OCI-LY3 (cell line): ENCODE results near the gene EXPH5.

Experiments used
- H2AFZ ChIP-seq: fragments of 200-600, 300-600 bp; shearing (Covaris generic); 2 replicates; pipeline ENCODE4 v1.6.0; 2014; ENCODE audit warnings: antibody characterized with exemption, low read depth, low read length
- H3K27ac ChIP-seq: fragments of 200-600, 300-600 bp; sonication (generic); 2 replicates; pipeline ENCODE4 v1.5.1; 2014; ENCODE audit warnings: mild to moderate bottlenecking, low read length, moderate library complexity, mixed read lengths
- H3K27me3 ChIP-seq: fragments of 200-600, 300-600 bp; sonication (generic); 2 replicates; pipeline ENCODE4 v1.6.1; 2014; ENCODE audit warnings: low read depth, low read length, mixed read lengths
- H3K36me3 ChIP-seq: fragments of 200-600, 300-600 bp; sonication (generic); replicated peaks from 2 replicates; pipeline ENCODE3; 2014; ENCODE audit warnings: low read depth, low read length, mixed read lengths
- H3K4me1 ChIP-seq: fragments of 300-600, 200-600 bp; sonication (generic); 2 replicates; pipeline ENCODE4 v1.6.1; 2014; ENCODE audit warnings: low read length, mixed read lengths
- H3K4me2 ChIP-seq: fragments of 200-600, 300-600 bp; sonication (generic); 2 replicates; pipeline ENCODE4 v1.6.1; 2014; ENCODE audit warnings: low read length, mixed read lengths
- H3K4me3 ChIP-seq: fragments of 300-600, 200-600 bp; sonication (generic); 2 replicates; pipeline ENCODE4 v1.5.1; 2014; ENCODE audit warnings: antibody characterized with exemption, mild to moderate bottlenecking, low read length, moderate library complexity
- H3K79me2 ChIP-seq: fragments of 300-600, 200-600 bp; shearing (Covaris generic); 2 replicates; pipeline ENCODE4 v1.6.1; 2014; ENCODE audit warnings: mild to moderate bottlenecking, low read length, mixed read lengths
- H3K9ac ChIP-seq: fragments of 300-600, 200-600 bp; shearing (Covaris generic); 2 replicates; pipeline ENCODE4 v1.6.0; 2014; ENCODE audit warnings: mild to moderate bottlenecking, low read length, moderate library complexity
- H3K9me3 ChIP-seq: fragments of 200-600, 300-600 bp; shearing (Covaris generic); 2 replicates; pipeline ENCODE4 v1.6.1; 2014; ENCODE audit warnings: low read length, mixed read lengths; ENCODE audit not compliant: insufficient read depth
- H4K20me1 ChIP-seq: fragments of 200-600, 300-600 bp; sonication (generic); 2 replicates; pipeline ENCODE4 v1.6.1; 2016; ENCODE audit warnings: low read length, mixed read lengths; ENCODE audit not compliant: insufficient read depth
- CTCF ChIP-seq: fragments of 200-600, 300-600 bp; sonication (generic); IDR thresholded peaks from 2 replicates; pipeline ENCODE4 v1.5.1; 2014; ENCODE audit warnings: antibody characterized with exemption, low read length, low read depth
- EZH2phosphoT487 ChIP-seq: fragments of 200-600 bp; shearing (Covaris generic); IDR thresholded peaks from 2 replicates; pipeline ENCODE4 v1.6.1; 2018; ENCODE audit warnings: antibody characterized with exemption, mixed run types, low read depth

The EXPH5 gene

GRCh38 chr11:108545909-108546501 is 47.6 kb downstream of the EXPH5 start:
- Histone ChIP-seq H3K36me3 (no peaks in the 10 kb centered on the region), H3K27ac (no peak overlapping the region), H3K4me2 (no peak overlapping the region), H3K79me2 (no peaks in the 10 kb centered on the region), H4K20me1 (no peaks in the 10 kb centered on the region), H3K9ac (no peak overlapping the region), H2AFZ (no peak overlapping the region), H3K27me3 (no peaks in the 10 kb centered on the region), H3K4me3 (no peak overlapping the region), H3K4me1 (no peaks in the 10 kb centered on the region), H3K9me3 (no peaks in the 10 kb centered on the region)
- no peak for TF ChIP-seq CTCF
- TF ChIP-seq EZH2phosphoT487, result no peak

DNA sequence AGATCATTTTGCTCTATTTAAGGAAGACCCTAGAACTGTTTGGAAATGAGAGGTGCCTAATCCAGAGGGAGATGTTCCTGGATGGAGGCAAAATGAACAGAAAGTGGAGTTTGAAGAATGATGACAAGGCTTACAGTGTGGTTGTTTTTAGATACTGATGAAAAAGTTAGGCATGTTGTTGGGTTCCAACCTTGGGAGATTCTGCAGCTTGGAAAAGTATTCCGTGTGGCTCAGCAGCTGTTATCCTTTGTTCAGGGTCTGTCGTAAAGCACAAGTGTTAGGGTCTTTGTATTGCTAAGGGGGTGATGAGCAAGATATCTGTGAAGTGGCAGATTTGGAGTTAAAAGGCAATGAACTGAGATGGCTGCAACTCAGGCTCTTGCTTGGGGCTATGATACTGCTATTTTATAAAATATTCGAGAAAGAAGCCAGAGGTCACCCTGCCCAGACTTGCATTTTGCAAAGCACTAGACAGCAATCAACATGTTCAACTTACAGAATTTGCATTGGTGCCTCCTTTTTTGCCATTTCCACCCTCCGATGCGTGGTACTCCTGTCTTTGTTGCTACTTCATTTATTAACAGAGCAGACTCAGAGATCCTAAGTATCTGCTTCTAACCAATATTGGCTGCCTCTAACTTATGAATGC is 50.1 kb downstream of the EXPH5 start:
- TF ChIP-seq EZH2phosphoT487, result no peak
- TF ChIP-seq CTCF, result no peak
- Histone ChIP-seq H3K4me1 (no peaks in the 10 kb centered on the region), H3K27me3 (no peaks in the 10 kb centered on the region), H3K27ac (no peak overlapping the region), H3K4me3 (no peak overlapping the region), H3K9me3 (no peaks in the 10 kb centered on the region), H3K9ac (no peak overlapping the region), H2AFZ (no peak overlapping the region), H3K4me2 (peak overlapping the region; percentile 22), H3K36me3 (no peaks in the 10 kb centered on the region), H4K20me1 (no peaks in the 10 kb centered on the region), H3K79me2 (no peaks in the 10 kb centered on the region)

DNA sequence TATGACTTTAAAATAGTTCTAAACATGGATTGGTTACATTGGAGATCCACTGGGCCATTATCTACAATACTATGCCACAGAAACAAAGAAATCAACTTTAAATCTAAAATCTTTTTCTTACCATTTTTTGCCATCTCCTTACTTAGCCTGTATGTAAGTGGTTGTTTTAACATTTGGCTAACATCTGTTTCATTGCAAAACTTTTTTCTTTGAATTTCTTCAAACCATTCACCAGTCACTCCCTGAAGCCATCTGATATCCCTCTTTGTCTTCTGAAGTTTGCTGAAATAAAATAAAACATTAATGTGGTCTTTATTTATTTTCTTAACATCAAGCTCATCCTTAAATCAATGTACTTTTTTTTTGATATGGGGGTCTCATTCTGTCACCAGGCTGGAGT is 52.0 kb downstream of the EXPH5 start:
- H3K79me2 ChIP-seq, result no peaks in the 10 kb centered on the region
- no peak overlapping the region for H3K4me3 ChIP-seq
- no peaks in the 10 kb centered on the region for H3K27me3 ChIP-seq
- no peak for TF ChIP-seq EZH2phosphoT487
- TF ChIP-seq CTCF, result no peak
- H3K27ac ChIP-seq, result no peak overlapping the region
- no peaks in the 10 kb centered on the region for H3K36me3 ChIP-seq
- no peaks in the 10 kb centered on the region for H3K4me1 ChIP-seq
- no peak overlapping the region for H2AFZ ChIP-seq
- no peaks in the 10 kb centered on the region for H3K9me3 ChIP-seq
- H4K20me1 ChIP-seq, result no peaks in the 10 kb centered on the region
- H3K9ac ChIP-seq, result no peak overlapping the region
- no peak overlapping the region for H3K4me2 ChIP-seq

DNA sequence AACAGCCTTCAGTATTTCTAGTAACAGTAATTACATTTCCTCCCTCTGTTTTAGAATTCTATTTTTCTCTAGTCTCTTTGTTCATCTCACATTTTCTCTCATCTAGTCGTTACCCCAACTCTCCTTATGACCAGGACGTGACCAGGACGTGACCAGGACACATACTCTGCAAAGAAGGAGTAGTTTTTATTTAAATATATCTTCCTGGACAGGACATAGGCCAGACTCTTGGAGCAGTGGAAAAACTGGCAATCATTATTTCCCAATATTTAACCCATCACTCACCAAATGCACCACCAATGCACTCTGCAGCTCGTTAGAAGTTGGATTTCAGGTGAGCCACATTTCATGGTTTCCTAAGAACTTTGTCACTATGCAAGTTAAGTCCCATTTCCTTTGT is 55.1 kb downstream of the EXPH5 start:
- H3K27ac ChIP-seq, result no peak overlapping the region
- H3K9ac ChIP-seq, result no peak overlapping the region

More for the DNA sequence above, 55.1 kb downstream of the EXPH5 start:
- Histone ChIP-seq H3K79me2 (no peaks in the 10 kb centered on the region), H3K4me1 (no peaks in the 10 kb centered on the region), H3K4me2 (no peak overlapping the region), H4K20me1 (no peaks in the 10 kb centered on the region), H3K27me3 (no peaks in the 10 kb centered on the region), H3K9me3 (no peaks in the 10 kb centered on the region), H3K4me3 (no peak overlapping the region), H2AFZ (no peak overlapping the region), H3K36me3 (no peaks in the 10 kb centered on the region)
- no peak for TF ChIP-seq EZH2phosphoT487
- no peak for TF ChIP-seq CTCF
